Smooth muscle cell (in vitro differentiated cells): ENCODE measurements around the gene HDGF. TPM values are rescaled to one million over a fixed set of nuclear protein-coding genes. Genes with fewer than 3 reads are reported as not detected.

Experiments
- DNase-seq: peaks from one replicate; lab custom pipeline; 2025; ENCODE audit not compliant: unreplicated experiment; lab: John Stamatoyannopoulos, UW
- H2AFZ ChIP-seq: fragments of 200-600 bp; sonication (generic); 2 replicates; pipeline ENCODE4 v1.6.0; 2016; ENCODE audit warnings: antibody characterized with exemption, low read depth, mild to moderate bottlenecking
- H3F3A ChIP-seq: fragments of 200-600 bp; sonication (generic); 2 replicates; pipeline ENCODE4 v1.6.0; 2017; ENCODE audit warnings: antibody characterized with exemption, low read depth
- H3K27ac ChIP-seq: fragments of 200-600 bp; sonication (generic); 2 replicates; pipeline ENCODE4 v1.5.1; 2016; ENCODE audit warnings: low read depth, mild to moderate bottlenecking
- H3K27me3 ChIP-seq: fragments of 200-600 bp; sonication (generic); 2 replicates; pipeline ENCODE4 v1.6.1; 2016; ENCODE audit warnings: low read depth, mild to moderate bottlenecking
- H3K36me3 ChIP-seq: fragments of 200-600 bp; sonication (generic); 2 replicates; pipeline ENCODE4 v1.5.1; 2016; ENCODE audit warnings: low read depth
- H3K4me1 ChIP-seq: fragments of 200-600 bp; sonication (generic); 2 replicates; pipeline ENCODE4 v1.5.1; 2016; ENCODE audit warnings: low read depth
- H3K4me2 ChIP-seq: fragments of 200-600 bp; sonication (generic); 2 replicates; pipeline ENCODE4 v1.6.0; 2016; ENCODE audit warnings: mild to moderate bottlenecking
- H3K4me3 ChIP-seq: fragments of 200-600 bp; sonication (generic); 2 replicates; pipeline ENCODE4 v1.5.1; 2016; ENCODE audit warnings: mild to moderate bottlenecking
- H3K79me2 ChIP-seq: fragments of 200-600 bp; sonication (generic); 2 replicates; pipeline ENCODE4 v1.6.0; 2016; ENCODE audit warnings: low read depth, mild to moderate bottlenecking
- H3K9ac ChIP-seq: fragments of 200-600 bp; sonication (generic); 2 replicates; pipeline ENCODE4 v1.6.0; 2016; ENCODE audit warnings: low read depth
- H3K9me3 ChIP-seq: fragments of 200-600 bp; sonication (generic); replicated peaks from 2 replicates; pipeline ENCODE4 v1.5.1; 2016; ENCODE audit warnings: low read depth
- H4K20me1 ChIP-seq: fragments of 200-600 bp; sonication (generic); 2 replicates; pipeline ENCODE4 v1.6.0; 2016; ENCODE audit warnings: low read depth
- WGBS: methylation state at CpG from one replicate; pipeline ENCODE4 v1.1.7; 2016; ENCODE audit warnings: low lambda C conversion rate; 5-methylcytosine and 5-hydroxymethylcytosine counted together
- polyA plus RNA-seq: library from polyadenylated mRNA; unstranded; fragments of >200 nt; fragmentation: Nextera tagmentation; extraction: Ambion mirVana; gene quantifications from 2 replicates; pipeline ENCODE4 v1.2.1, GENCODE V29; 2016
- total RNA-seq: library from RNA; depleted of rRNA; stranded (reverse); fragments of >200 nt; gene quantifications from 2 replicates; pipeline ENCODE4 v1.2.3, GENCODE V29; 2014
- TF ChIP-seq, protein P1 (sequence below): fragments of 200-600 bp; sonication (generic); IDR thresholded peaks from 2 replicates; pipeline ENCODE4 v1.5.1; 2017; ENCODE audit warnings: borderline replicate concordance, mild to moderate bottlenecking, antibody characterized with exemption; ENCODE audit not compliant: insufficient read depth, poor library complexity, severe bottlenecking

HDGF gene
- total and polyA plus RNA-seq, 2 experiments from 2014 or later, result 88.4 to 109 TPM

DNA sequence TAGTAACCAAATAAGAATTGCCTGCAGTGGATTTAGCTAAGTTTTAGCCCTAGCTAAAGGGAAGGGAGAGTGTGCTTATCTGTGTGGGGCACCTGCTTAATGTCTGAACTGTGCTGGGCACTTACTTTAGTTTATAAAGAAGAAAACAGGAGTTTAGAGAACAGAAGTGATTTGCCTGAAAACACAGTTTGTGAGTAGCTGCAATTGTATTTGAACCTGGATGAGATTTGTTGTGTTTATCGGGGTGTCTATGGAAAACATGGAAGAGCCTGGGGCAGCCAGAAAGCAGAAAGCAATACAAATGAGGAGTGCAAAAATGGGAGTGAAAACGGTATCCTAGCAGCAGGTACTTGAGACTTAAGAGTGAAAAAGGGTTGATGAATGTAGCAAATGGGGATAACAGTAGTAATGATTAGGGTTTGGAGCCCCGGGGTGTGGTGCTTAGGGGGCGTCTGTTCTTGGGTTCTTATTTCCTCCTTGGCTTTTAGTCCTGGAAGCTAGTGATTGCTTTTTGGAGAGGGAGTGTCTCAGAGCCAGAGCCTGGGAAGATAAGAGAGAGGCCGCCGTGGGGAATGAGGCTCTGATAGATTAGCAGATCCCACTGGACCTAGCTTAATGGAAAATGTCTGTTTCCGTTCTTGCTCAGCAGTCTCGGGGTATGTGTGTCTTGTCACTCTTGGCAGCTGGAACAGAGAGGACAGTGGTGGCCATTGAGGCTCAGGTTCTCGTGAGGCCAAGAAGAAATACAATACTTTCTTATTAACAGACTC is 21.4 kb upstream of the HDGF start:
- Histone ChIP-seq H3F3A (peaks cover 17% of the 10 kb centered on the region), H4K20me1 (peaks cover 95% of the 10 kb centered on the region), H3K79me2 (peaks cover 96% of the 10 kb centered on the region), H2AFZ (no peak overlapping the region), H3K36me3 (no peaks in the 10 kb centered on the region), H3K9me3 (no peaks in the 10 kb centered on the region), H3K9ac (no peak overlapping the region), H3K4me3 (peak overlapping the region; percentile 11), H3K27ac (peak overlapping the region; percentile 20), H3K27me3 (no peaks in the 10 kb centered on the region), H3K4me2 (peak overlapping the region; percentile 77), H3K4me1 (peaks cover 19% of the 10 kb centered on the region)
- no peak for DNase-seq
- WGBS, result 25% methylated on average over 9 of the region's 9 CpGs
- TF ChIP-seq, protein P1, sequence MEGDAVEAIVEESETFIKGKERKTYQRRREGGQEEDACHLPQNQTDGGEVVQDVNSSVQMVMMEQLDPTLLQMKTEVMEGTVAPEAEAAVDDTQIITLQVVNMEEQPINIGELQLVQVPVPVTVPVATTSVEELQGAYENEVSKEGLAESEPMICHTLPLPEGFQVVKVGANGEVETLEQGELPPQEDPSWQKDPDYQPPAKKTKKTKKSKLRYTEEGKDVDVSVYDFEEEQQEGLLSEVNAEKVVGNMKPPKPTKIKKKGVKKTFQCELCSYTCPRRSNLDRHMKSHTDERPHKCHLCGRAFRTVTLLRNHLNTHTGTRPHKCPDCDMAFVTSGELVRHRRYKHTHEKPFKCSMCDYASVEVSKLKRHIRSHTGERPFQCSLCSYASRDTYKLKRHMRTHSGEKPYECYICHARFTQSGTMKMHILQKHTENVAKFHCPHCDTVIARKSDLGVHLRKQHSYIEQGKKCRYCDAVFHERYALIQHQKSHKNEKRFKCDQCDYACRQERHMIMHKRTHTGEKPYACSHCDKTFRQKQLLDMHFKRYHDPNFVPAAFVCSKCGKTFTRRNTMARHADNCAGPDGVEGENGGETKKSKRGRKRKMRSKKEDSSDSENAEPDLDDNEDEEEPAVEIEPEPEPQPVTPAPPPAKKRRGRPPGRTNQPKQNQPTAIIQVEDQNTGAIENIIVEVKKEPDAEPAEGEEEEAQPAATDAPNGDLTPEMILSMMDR, result no peak

DNA sequence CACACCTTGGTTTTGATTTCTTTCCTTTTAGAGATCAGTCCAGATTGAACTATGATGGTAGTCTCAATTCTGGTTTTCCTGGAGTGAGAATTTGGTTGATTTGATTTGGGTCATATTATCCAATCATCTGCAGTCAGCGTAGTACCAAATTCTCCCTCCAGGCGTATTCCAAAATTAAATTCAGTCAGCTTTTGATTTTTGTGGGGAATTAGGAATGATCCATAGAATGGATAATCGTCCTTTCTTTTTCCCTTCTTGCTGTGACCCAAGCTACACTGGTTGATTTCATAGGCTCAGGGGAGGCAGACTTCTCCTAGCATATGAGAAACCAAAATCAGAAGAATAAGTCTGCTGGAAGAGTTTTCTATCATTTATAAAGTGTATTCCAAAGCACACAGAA is 20.7 kb upstream of the HDGF start:
- WGBS, result 92% methylated on average over 3 of the region's 3 CpGs
- peaks cover 19% of the 10 kb centered on the region for H3K4me1 ChIP-seq
- H3K9me3 ChIP-seq, result no peaks in the 10 kb centered on the region
- TF ChIP-seq, protein P1, result no peak
- no peak for DNase-seq
- H3F3A ChIP-seq, result peaks cover 17% of the 10 kb centered on the region
- no peaks in the 10 kb centered on the region for H3K36me3 ChIP-seq
- H4K20me1 ChIP-seq, result peaks cover 89% of the 10 kb centered on the region
- peaks cover 94% of the 10 kb centered on the region for H3K79me2 ChIP-seq
- no peak overlapping the region for H2AFZ ChIP-seq
- H3K27ac ChIP-seq, result peak overlapping the region; percentile 20
- H3K4me3 ChIP-seq, result no peak overlapping the region
- no peaks in the 10 kb centered on the region for H3K27me3 ChIP-seq
- no peak overlapping the region for H3K9ac ChIP-seq
- peak overlapping the region; percentile 77 for H3K4me2 ChIP-seq

DNA sequence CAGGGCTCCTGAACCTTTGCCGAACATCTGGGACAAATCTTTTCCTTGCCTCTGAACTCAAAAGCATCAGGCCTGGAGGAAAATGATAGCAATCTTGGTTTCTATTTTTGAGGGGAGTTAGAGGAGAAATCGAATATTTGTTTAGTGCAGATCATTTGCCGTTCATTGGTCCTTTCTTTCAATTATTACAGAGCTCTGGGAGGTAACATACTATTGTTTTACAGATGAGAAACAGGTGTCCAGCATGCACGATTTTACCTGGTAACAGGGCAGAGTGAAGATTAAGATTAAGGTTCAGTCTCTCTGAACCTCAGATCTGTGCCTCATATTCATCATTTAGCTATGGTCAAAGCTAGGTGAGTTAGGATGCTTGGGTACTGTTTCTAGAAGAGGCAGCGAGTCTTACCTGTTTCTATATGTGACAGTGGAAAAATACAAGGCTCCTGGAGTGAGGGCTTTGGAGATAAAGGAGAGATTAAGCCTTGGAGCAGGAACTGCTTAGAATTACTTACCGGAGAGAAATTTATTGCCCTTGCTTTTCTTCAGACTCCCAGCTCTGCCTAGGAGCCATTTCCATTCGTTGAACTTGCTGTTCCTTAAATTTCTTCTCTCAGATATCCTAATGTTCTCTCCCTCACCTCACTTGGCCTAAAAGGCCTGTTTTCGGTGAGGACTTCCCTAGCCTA is 17.3 kb upstream of the HDGF start:
- Histone ChIP-seq H4K20me1 (peaks cover 57% of the 10 kb centered on the region), H3K4me2 (peak overlapping the region; percentile 90), H3K36me3 (no peaks in the 10 kb centered on the region), H3K9me3 (no peaks in the 10 kb centered on the region), H2AFZ (no peak overlapping the region), H3K4me1 (peaks cover 19% of the 10 kb centered on the region), H3K4me3 (peak overlapping the region; percentile 86), H3K27me3 (no peaks in the 10 kb centered on the region), H3K27ac (peak overlapping the region; percentile 85), H3F3A (peaks cover 9% of the 10 kb centered on the region), H3K79me2 (peaks cover 62% of the 10 kb centered on the region), H3K9ac (peak overlapping the region; percentile 95)
- TF ChIP-seq, protein P1, result no peak
- DNase-seq, result no peak
- 25% methylated on average over 8 of the region's 8 CpGs for WGBS
